GM12878 (cell line): ENCODE data around the gene IL6R. TPM values are rescaled to one million over a fixed set of nuclear protein-coding genes. Genes with fewer than 3 reads are reported as not detected.

Source experiments
- ATAC-seq: fragments of 200-7000 bp; cut with Tn5 transposase; 3 replicates; pipeline ENCODE4 v1.9.1; 2020; ENCODE audit warnings: mild to moderate bottlenecking, moderate library complexity
- BruUV-seq: library from RNA; stranded (reverse); fragments of 400-500 nt; replicated peaks from 2 replicates; lab custom pipeline; 2021; lab: Mats Ljungman, UMichigan
- CTCF ChIA-PET: fragments of 300-600 bp; sonication (Branson Sonifier 250); formaldehyde crosslinking; extraction: SDS; loops from one replicate; lab custom pipeline; 2021; ENCODE audit warnings: inconsistent platforms; lab: Yijun Ruan, JAX
- POLR2A ChIA-PET: fragments of 350-600 bp; formaldehyde crosslinking; extraction: SDS; loops from one replicate; lab custom pipeline; 2021; ENCODE audit warnings: inconsistent platforms; lab: Charles Lee
- RAD21 ChIA-PET: fragments of 300-600 bp; sonication (Branson Sonifier 250); formaldehyde crosslinking; loops from one replicate; lab custom pipeline; 2023; ENCODE audit warnings: antibody characterized with exemption; ENCODE audit not compliant: unreplicated experiment; lab: Charles Lee
- SMC1A ChIA-PET: fragments of 300-600 bp; sonication (Branson Sonifier 250); formaldehyde crosslinking; loops from one replicate; lab custom pipeline; 2023; ENCODE audit not compliant: unreplicated experiment, uncharacterized antibody; lab: Charles Lee
- DNase-seq: peaks from one replicate; pipeline ENCODE4 v3.0.0-alpha.2; 2011; ENCODE audit warnings: low read depth, low spot score
- FAIRE-seq: peaks from 3 replicates; lab custom pipeline; 2011; peaks lifted over from hg19 to GRCh38; lab: Jason Lieb, UNC
- H2AFZ ChIP-seq: 2 replicates; pipeline ENCODE4 v1.6.0; 2011; ENCODE audit warnings: low read depth, low read length, control low read depth; ENCODE audit not compliant: control insufficient read depth
- H3K27ac ChIP-seq: 2 replicates; pipeline ENCODE4 v1.5.1; 2011; ENCODE audit warnings: control low read depth; ENCODE audit not compliant: control insufficient read depth, insufficient read depth
- H3K27me3 ChIP-seq, 2 experiments: replicated peaks in 1 of 2; 2 replicates each; pipeline versions ENCODE4 v1.6.0 to v1.6.1; 2011; ENCODE audit warnings: low read length in 1 of 2; ENCODE audit not compliant: control insufficient read depth in 2 of 2, insufficient read depth in 2 of 2
- H3K36me3 ChIP-seq, 2 experiments: 2 replicates each; pipeline ENCODE4 v1.5.1; 2011; ENCODE audit warnings: low read length in 1 of 2; ENCODE audit not compliant: control insufficient read depth in 2 of 2, insufficient read depth in 2 of 2
- H3K4me1 ChIP-seq: 2 replicates; pipeline ENCODE4 v1.6.1; 2011; ENCODE audit warnings: mild to moderate bottlenecking, low read length, moderate library complexity, mixed read lengths; ENCODE audit not compliant: control insufficient read depth, insufficient read depth
- H3K4me2 ChIP-seq: 2 replicates; pipeline ENCODE4 v1.6.0; 2011; ENCODE audit warnings: control low read depth; ENCODE audit not compliant: control insufficient read depth, insufficient read depth
- H3K4me3 ChIP-seq: fragments of 200-600 bp; sonication (generic); 2 replicates; pipeline ENCODE4 v1.5.1; 2016
- H3K79me2 ChIP-seq: 2 replicates; pipeline ENCODE4 v1.6.0; 2011; ENCODE audit warnings: low read length; ENCODE audit not compliant: control insufficient read depth, insufficient read depth
- H3K9ac ChIP-seq: 2 replicates; pipeline ENCODE4 v1.8.0; 2011; ENCODE audit warnings: low read length, control low read depth, mixed read lengths; ENCODE audit not compliant: control insufficient read depth, insufficient read depth
- H3K9me3 ChIP-seq: replicated peaks from 3 replicates; pipeline ENCODE4 v1.5.1; 2011; ENCODE audit warnings: mild to moderate bottlenecking, low read length; ENCODE audit not compliant: control insufficient read depth, insufficient read depth
- H4K20me1 ChIP-seq: 2 replicates; pipeline ENCODE4 v1.6.0; 2011; ENCODE audit not compliant: control insufficient read depth, insufficient read depth
- BCL11A ChIP-seq: IDR thresholded peaks from 2 replicates; pipeline ENCODE4 v1.6.1; 2011; ENCODE audit warnings: low read depth, low read length
- CBX5 ChIP-seq: sonication (generic); IDR thresholded peaks from 2 replicates; pipeline ENCODE4 v1.6.1; 2016; ENCODE audit warnings: low read depth, moderate library complexity, mild to moderate bottlenecking, inconsistent platforms
- CEBPZ ChIP-seq: fragments of 150-350 bp; IDR thresholded peaks from 2 replicates; pipeline ENCODE4 v1.6.1; 2016; ENCODE audit warnings: low read depth, low read length
- DPF2 ChIP-seq: fragments of 450-650 bp; IDR thresholded peaks from 2 replicates; pipeline ENCODE4 v1.6.1; 2017; ENCODE audit warnings: mild to moderate bottlenecking
- ESRRA ChIP-seq: IDR thresholded peaks from 2 replicates; pipeline ENCODE4 v1.6.1; 2012; ENCODE audit warnings: mild to moderate bottlenecking, low read length, improper control_type of control experiment
- MAX ChIP-seq: IDR thresholded peaks from 2 replicates; pipeline ENCODE4 v1.6.1; 2012; ENCODE audit warnings: low read depth, low read length, improper control_type of control experiment
- MEF2B ChIP-seq: fragments of 450-650 bp; IDR thresholded peaks from 2 replicates; pipeline ENCODE4 v1.6.1; 2018; ENCODE audit warnings: mild to moderate bottlenecking, moderate library complexity; ENCODE audit not compliant: partially characterized antibody, poor library complexity, severe bottlenecking
- MXI1 ChIP-seq: fragments of 150-350 bp; IDR thresholded peaks from 2 replicates; pipeline ENCODE4 v1.6.1; 2011; ENCODE audit warnings: low read depth, mild to moderate bottlenecking, inconsistent platforms, low read length, improper control_type of control experiment
- PKNOX1 ChIP-seq: fragments of 450-650 bp; IDR thresholded peaks from 2 replicates; pipeline ENCODE4 v1.6.1; 2016; ENCODE audit warnings: mild to moderate bottlenecking
- SMAD1 ChIP-seq: fragments of 450-650 bp; IDR thresholded peaks from 2 replicates; pipeline ENCODE4 v1.6.1; 2018; ENCODE audit warnings: mild to moderate bottlenecking, low read depth; ENCODE audit not compliant: partially characterized antibody
- SREBF1 ChIP-seq: IDR thresholded peaks from 2 replicates; pipeline ENCODE4 v1.6.1; 2012; ENCODE audit warnings: mild to moderate bottlenecking, low read length
- SREBF2 ChIP-seq: IDR thresholded peaks from 2 replicates; pipeline ENCODE4 v1.6.1; 2012; ENCODE audit warnings: mild to moderate bottlenecking, low read length
- SUZ12 ChIP-seq: fragments of 200-600 bp; sonication (generic); IDR thresholded peaks from one replicate; pipeline ENCODE4 v1.6.1; 2018; ENCODE audit warnings: antibody characterized with exemption, mild to moderate bottlenecking; ENCODE audit not compliant: unreplicated experiment
- ZNF622 ChIP-seq: fragments of 450-650 bp; IDR thresholded peaks from 2 replicates; pipeline ENCODE4 v1.6.1; 2017; ENCODE audit warnings: mild to moderate bottlenecking, inconsistent platforms
- WGBS: methylation state at CpG from one replicate; pipeline ENCODE4 v1.1.6; 2016; ENCODE audit warnings: low lambda C conversion rate; ENCODE audit not compliant: insufficient replicate concordance, insufficient coverage; ENCODE audit errors: missing lambda C conversion rate; 5-methylcytosine and 5-hydroxymethylcytosine counted together
- in situ Hi-C: fragments of 300-500 bp; cut with MboI; formaldehyde crosslinking; loops from 9 replicates; pipeline ENCODE4 v1.14.3; 2018; ENCODE audit warnings: mixed read lengths
- intact Hi-C: fragments of 100-400 bp; cut with micrococcal nuclease; formaldehyde crosslinking; loops from one replicate; pipeline ENCODE4 v1.14.2; 2022; ENCODE audit not compliant: unreplicated experiment
- polyA plus RNA-seq, 11 experiments: library from polyadenylated mRNA; depleted of rRNA in 4 of 11; unstranded in 6 of 11; stranded (reverse) in 5 of 11; fragments of >200 nt; fragmentation: Nextera tagmentation in 4 of 11; fragmentation: Illumina TruSeq in 1 of 11; extraction: Ambion mirVana in 4 of 11; extraction: Trizol in 1 of 11; gene quantifications; 1 replicate in 1 of 11; 2 replicates in 10 of 11; pipeline versions ENCODE4 v1.2.1 to v1.2.3, GENCODE V29; 2011 to 2016; ENCODE audit warnings: inconsistent platforms in 2 of 11, missing spikeins in 2 of 11, low read depth in 1 of 11
- total RNA-seq, 4 experiments: library from RNA; depleted of rRNA in 3 of 4; stranded (reverse); fragments of >200 nt in 3 of 4; fragmentation: Illumina TruSeq in 1 of 4; extraction: Trizol in 1 of 4; gene quantifications; 2 replicates each; pipeline versions ENCODE4 v1.2.1 to v1.2.3, GENCODE V29; 2013 to 2021

Gene IL6R
- total and polyA plus RNA-seq, 10 of the 15 experiments (the other 5 are each of a cell fraction or from before 2014, with no cell fraction given), result 1.9 to 43.4 (median 17.5) TPM

DNA sequence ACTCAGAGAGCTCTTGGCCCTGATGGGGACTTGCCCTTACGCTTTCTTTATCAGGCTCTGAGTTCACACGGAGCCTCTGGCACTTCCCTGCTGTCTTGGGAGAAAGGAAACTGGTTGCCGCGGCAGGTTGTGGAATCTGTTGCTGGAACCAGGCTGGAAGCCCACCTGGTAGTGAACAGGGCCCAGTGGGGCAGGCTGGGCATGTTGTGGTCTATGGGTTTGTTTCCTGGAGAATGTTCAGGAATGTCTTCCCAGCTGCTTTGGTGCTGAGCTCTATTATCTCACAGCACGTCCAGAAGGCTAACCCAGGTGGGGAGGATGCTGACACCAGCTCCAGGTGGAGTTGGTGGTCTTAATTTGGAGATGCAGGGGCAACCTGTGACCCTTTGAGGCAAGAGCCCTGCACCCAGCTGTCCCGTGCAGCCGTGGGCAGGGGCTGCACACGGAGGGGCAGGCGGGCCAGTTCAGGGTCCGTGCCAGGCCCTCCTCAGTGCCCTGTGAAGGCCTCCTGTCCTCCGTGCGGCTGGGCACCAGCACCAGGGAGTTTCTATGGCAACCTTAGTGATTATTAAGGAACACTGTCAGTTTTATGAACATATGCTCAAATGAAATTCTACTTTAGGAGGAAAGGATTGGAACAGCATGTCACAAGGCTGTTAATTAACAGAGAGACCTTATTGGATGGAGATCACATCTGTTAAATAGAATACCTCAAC, 63.5 kb downstream of the IL6R start:
- in situ Hi-C loops (no loop called here), intact Hi-C loops (loop anchor here (5.0 kb wide), 1 partner anchor 116 kb away; no protein-coding TSS in a partner anchor)
- ChIA-PET RAD21 (interaction anchor here (0.9 to 5.9 kb wide), 11 partner anchors 23 to 139 kb away, joined by 3 to 53 read pairs (median 4); no protein-coding TSS in a partner anchor), SMC1A (interaction anchor here (0.9 to 4.2 kb wide), 13 partner anchors 9 to 120 kb away, joined by 3 to 24 read pairs (median 9); no protein-coding TSS in a partner anchor), CTCF (interaction anchor here (0.9 to 6.8 kb wide), 17 partner anchors 12 to 134 kb away, joined by 3 to 62 read pairs (median 9); no protein-coding TSS in a partner anchor), POLR2A (no interaction called here)
- no peaks in the 10 kb centered on the region for H3K79me2 ChIP-seq
- no peak for TF ChIP-seq CBX5
- TF ChIP-seq CEBPZ, result no peak
- no peak for TF ChIP-seq ZNF622
- no peak for TF ChIP-seq PKNOX1
- TF ChIP-seq SMAD1, result no peak
- no peak for TF ChIP-seq MXI1
- no peak for TF ChIP-seq DPF2
- no peak for TF ChIP-seq SREBF1
- no peak for TF ChIP-seq ESRRA
- no peak for TF ChIP-seq MAX
- no peak for TF ChIP-seq MEF2B
- no peak for TF ChIP-seq SUZ12
- no peak for TF ChIP-seq BCL11A
- no peak for TF ChIP-seq SREBF2
- no peaks in the 10 kb centered on the region for H3K36me3 ChIP-seq
- no peak overlapping the region for H3K27ac ChIP-seq
- no peak overlapping the region for H3K4me3 ChIP-seq
- no peak for DNase-seq
- 92% methylated on average over 12 of the region's 12 CpGs for WGBS
- no peaks in the 10 kb centered on the region for H4K20me1 ChIP-seq
- no peak overlapping the region for H2AFZ ChIP-seq
- H3K9me3 ChIP-seq, result no peaks in the 10 kb centered on the region
- ATAC-seq, result no peak
- H3K9ac ChIP-seq, result no peak overlapping the region
- BruUV-seq, result no TSS peak
- no peak for FAIRE-seq
- H3K27me3 ChIP-seq, result 0 out of 4 replicates have a peak, but pooled peaks cover 0 to 1% of the 10 kb centered on the region in 2 experiments
- peaks cover 14% of the 10 kb centered on the region for H3K4me1 ChIP-seq
- H3K4me2 ChIP-seq, result no peak overlapping the region
